GM10266 (cell line): ENCODE data around the gene LUM.

ENCODE experiments used
- DNase-seq: peaks from one replicate; pipeline ENCODE4 v3.0.0; 2012; ENCODE audit errors: extremely low spot score
- CTCF ChIP-seq: IDR thresholded peaks from 2 replicates; pipeline ENCODE4 v1.5.1; 2012; ENCODE audit warnings: mild to moderate bottlenecking, low read depth; ENCODE audit not compliant: control insufficient read depth, insufficient read depth; ENCODE audit errors: missing control alignments

The LUM gene

GRCh38 chr12:91074851-91075250, 36.4 kb downstream of the LUM start:
- TF ChIP-seq CTCF = no peak
- no peak for DNase-seq

- DNase-seq = no peak
- no peak for TF ChIP-seq CTCF
These were observed 37.1 kb downstream of the LUM start for GRCh38 chr12:91074154-91074709.

GRCh38 chr12:91073426-91073825, 37.9 kb downstream of the LUM start:
- DNase-seq = no peak
- no peak for TF ChIP-seq CTCF

GRCh38 chr12:91072931-91073330, 38.4 kb downstream of the LUM start:
- no peak for TF ChIP-seq CTCF
- no peak for DNase-seq

GRCh38 chr12:91070936-91071335, 40.4 kb downstream of the LUM start:
- no peak for TF ChIP-seq CTCF
- DNase-seq = no peak

GRCh38 chr12:91065396-91065795, 45.9 kb downstream of the LUM start:
- no peak for TF ChIP-seq CTCF
- no peak for DNase-seq

- TF ChIP-seq CTCF = no peak
- no peak for DNase-seq
These were observed 46.7 kb downstream of the LUM start for GRCh38 chr12:91064640-91065039.
